ENCODE data around the gene MKS1.

MKS1 gene

GRCh38 chr17:58161566-58161965 lies 57.5 kb downstream of the MKS1 start:
- Histone ChIP-seq H3K27me3 (ENCODE audit: control insufficient read depth, insufficient read depth, low read length) (peaks cover 80% of the 10 kb centered on the region), H3K9ac (ENCODE audit: low read length) (no peak overlapping the region), H3K9me3 (ENCODE audit: control insufficient read depth, insufficient read depth, low read depth, low read length) (no peaks in the 10 kb centered on the region), H3K4me3 (ENCODE audit: low read depth, low read length) (no peak overlapping the region), H3K27ac (ENCODE audit: low read depth, low read length) (no peak overlapping the region), H3K36me3 (ENCODE audit: control insufficient read depth, insufficient read depth, low read length) (no peaks in the 10 kb centered on the region), H3K4me1 (ENCODE audit: control insufficient read depth, insufficient read depth, low read length) (0 out of 2 replicates have a peak, but pooled peaks cover 2% of the 10 kb centered on the region)

- H3K4me3 ChIP-seq (ENCODE audit: low read depth, low read length) = no peak overlapping the region
- 0 out of 2 replicates have a peak, but pooled peaks cover 2% of the 10 kb centered on the region for H3K4me1 ChIP-seq (ENCODE audit: control insufficient read depth, insufficient read depth, low read length)
- H3K9me3 ChIP-seq (ENCODE audit: control insufficient read depth, insufficient read depth, low read depth, low read length) = no peaks in the 10 kb centered on the region
- no peak overlapping the region for H3K9ac ChIP-seq (ENCODE audit: low read length)
- no peak overlapping the region for H3K27ac ChIP-seq (ENCODE audit: low read depth, low read length)
- no peaks in the 10 kb centered on the region for H3K36me3 ChIP-seq (ENCODE audit: control insufficient read depth, insufficient read depth, low read length)
- H3K27me3 ChIP-seq (ENCODE audit: control insufficient read depth, insufficient read depth, low read length) = peaks cover 93% of the 10 kb centered on the region
Measured at GRCh38 chr17:58158181-58158580, 60.9 kb downstream of the MKS1 start.

- no peaks in the 10 kb centered on the region for H3K9me3 ChIP-seq (ENCODE audit: control insufficient read depth, insufficient read depth, low read depth, low read length)
- no peak overlapping the region for H3K27ac ChIP-seq (ENCODE audit: low read depth, low read length)
- no peaks in the 10 kb centered on the region for H3K36me3 ChIP-seq (ENCODE audit: control insufficient read depth, insufficient read depth, low read length)
- H3K4me3 ChIP-seq (ENCODE audit: low read depth, low read length) = peak overlapping the region; percentile 80
- 0 out of 2 replicates have a peak, but pooled peaks cover 2% of the 10 kb centered on the region for H3K4me1 ChIP-seq (ENCODE audit: control insufficient read depth, insufficient read depth, low read length)
- H3K9ac ChIP-seq (ENCODE audit: low read length) = peak overlapping the region; percentile 19
- peaks cover 93% of the 10 kb centered on the region for H3K27me3 ChIP-seq (ENCODE audit: control insufficient read depth, insufficient read depth, low read length)
Measured at GRCh38 chr17:58156839-58157803, 61.9 kb downstream of the MKS1 start.

All from HUES6 (cell line).